Ovary (tissue), 9 donors: ENCODE results near the gene ANKRD33B. TPM values are rescaled to one million over a fixed set of nuclear protein-coding genes. Genes with fewer than 3 reads are reported as not detected.

ENCODE experiments used
- DNase-seq, 5 donors: peaks; one replicate each; pipeline ENCODE4 v3.0.0-alpha.2; 2019 to 2020
- H3K27ac ChIP-seq, 2 donors: fragments of 200-600 bp; one replicate each; pipeline versions ENCODE4 v1.5.1 to v1.8.0; 2019 to 2022
- H3K27me3 ChIP-seq: fragments of 200-600 bp; one replicate; pipeline ENCODE4 v1.8.0; 2022
- H3K36me3 ChIP-seq: fragments of 200-600 bp; sonication (generic); one replicate; pipeline ENCODE4 v1.5.1; 2019
- H3K4me1 ChIP-seq: one replicate; pipeline ENCODE4 v1.8.1; 2013; ENCODE audit warnings: mild to moderate bottlenecking, moderate library complexity; ENCODE audit not compliant: insufficient read depth
- H3K4me3 ChIP-seq: fragments of 200-600 bp; sonication (generic); one replicate; pipeline ENCODE4 v1.5.1; 2017
- H3K9me3 ChIP-seq, 2 donors: fragments of 200-600 bp in 1 of 2; sonication (generic) in 1 of 2; one replicate each; pipeline versions ENCODE4 v1.5.1 to v1.8.1; 2013 to 2019; ENCODE audit warnings: mild to moderate bottlenecking in 1 of 2, moderate library complexity in 1 of 2
- CTCF ChIP-seq, 3 donors: fragments of 450-650 bp in 2 of 3; fragments of 200-600 bp in 1 of 3; IDR thresholded peaks; one replicate each; pipeline versions ENCODE4 v1.5.1 to v1.8.0; 2016 to 2022; ENCODE audit warnings: antibody characterized with exemption in 3 of 3, mild to moderate bottlenecking in 1 of 3
- EP300 ChIP-seq: sonication (generic); formaldehyde crosslinking; IDR thresholded peaks from one replicate; pipeline ENCODE4 v1.6.1; 2017; ENCODE audit warnings: antibody characterized with exemption
- POLR2A ChIP-seq: fragments of 450-650 bp; IDR thresholded peaks from one replicate; pipeline ENCODE4 v1.6.1; 2017; ENCODE audit warnings: antibody characterized with exemption, mild to moderate bottlenecking, moderate library complexity
- WGBS, 3 donors: extraction: QIAGEN DNeasy Blood & Tissue Kit in 1 of 3; methylation state at CpG; one replicate each; pipeline versions ENCODE4 v1.1.5 to v1.1.7; 2013 to 2017; 5-methylcytosine and 5-hydroxymethylcytosine counted together
- intact Hi-C, 4 donors: fragments of 100-400 bp; cut with DNase I; formaldehyde crosslinking; loops; one replicate each; pipeline versions ENCODE4 v1.11.0 to v1.15.1; 2022 to 2023
- polyA plus RNA-seq, 2 donors: library from polyadenylated mRNA; stranded (reverse); fragments of 200-250 nt in 1 of 2; fragments of 350-450 nt in 1 of 2; fragmentation: Illumina TruSeq in 1 of 2; extraction: RNeasy Lipid Tissue Mini Kit (QIAGEN cat#74804) in 1 of 2; gene quantifications; one replicate each; pipeline ENCODE4 v1.2.3, GENCODE V29; 2013 to 2014
- total RNA-seq, 7 donors: library from RNA; depleted of rRNA in 2 of 7; stranded (reverse); fragments of >200 nt in 2 of 7; fragmentation: NEBNext Ultra II Directional in 3 of 7; extraction: Animal tissue kit (Norgen Biotek cat#: 25700) in 3 of 7; gene quantifications; one replicate each; pipeline versions ENCODE4 v1.1.0 to v1.2.4, GENCODE V29; 2016 to 2023
- donor health status: DM: no; HTN: no; CAD: no; lungs with moderate emphysema.
- donor health status: DM: no; HTN: no; CAD: no.
- donor health status: Bipolar disorder and iron deficiency.
- donor health status: DM: yes; HTN: yes; CAD: no.
- donor health status: DM: no; HTN: no; CAD: no.
- donor health status: DM: yes; HTN: yes; CAD: no.

ANKRD33B gene
- total and polyA plus RNA-seq, 9 donors, result 0.65 to 13.3 (median 1.9) TPM

DNA sequence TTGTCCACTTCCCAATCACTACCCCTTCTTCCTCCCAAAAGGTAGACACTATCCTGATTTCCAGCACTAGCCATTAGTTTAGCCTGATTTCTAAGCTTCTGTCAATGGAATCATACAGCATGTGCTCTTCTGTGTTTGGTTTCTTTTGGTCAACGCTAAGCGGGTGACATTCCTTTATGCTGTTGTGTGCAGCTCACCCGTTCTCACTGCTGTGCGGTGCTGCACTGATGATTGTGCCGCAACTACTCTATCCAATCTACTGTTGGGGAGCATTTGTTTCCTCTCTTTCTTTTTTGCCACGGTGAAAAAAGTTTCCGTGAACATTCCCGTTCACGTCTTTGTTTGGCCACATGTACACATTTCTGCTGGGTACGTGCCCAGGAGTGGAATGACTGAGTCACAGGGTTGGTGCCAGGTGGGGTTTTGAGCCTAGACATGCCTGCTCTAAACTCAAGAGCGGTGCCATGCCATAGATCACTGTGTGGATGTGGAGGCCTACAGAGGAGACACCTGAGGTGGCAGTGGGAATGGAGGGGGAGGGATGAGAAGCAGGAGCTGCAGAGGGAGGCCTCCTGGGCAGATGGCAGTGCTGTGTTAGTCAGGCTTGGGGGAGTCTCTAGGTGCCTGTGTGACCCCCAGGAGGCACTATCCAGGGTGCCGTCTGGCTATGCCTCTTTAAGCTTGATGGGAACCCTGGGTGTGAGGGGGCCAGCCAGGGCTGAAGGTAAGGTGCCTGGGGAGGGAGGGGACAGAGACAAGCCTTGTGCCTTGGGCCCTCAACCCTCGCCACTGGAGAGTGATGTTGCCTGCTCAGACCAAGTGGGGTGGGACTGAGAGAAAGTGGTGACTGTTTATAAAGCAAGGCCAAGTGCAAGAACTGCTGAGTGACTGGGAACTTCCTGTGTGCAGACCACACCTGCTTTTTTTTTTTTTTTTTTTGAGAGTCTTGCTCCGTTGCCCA is 11.4 kb upstream of the ANKRD33B start:
- H3K27ac ChIP-seq, result no peak overlapping the region
- WGBS, 3 donors, result 90% methylated on average over 14 of the region's 14 CpGs
- H3K27me3 ChIP-seq, result no peaks in the 10 kb centered on the region
- intact Hi-C loops, result no loop called here
- H3K9me3 ChIP-seq, result no peaks in the 10 kb centered on the region
- no peaks in the 10 kb centered on the region for H3K36me3 ChIP-seq
- no peak overlapping the region for H3K4me3 ChIP-seq
- DNase-seq, result no peak
- TF ChIP-seq CTCF (IDR thresholded peaks at IDR 0.05) (no peak), POLR2A (no peak), EP300 (no peak)
- peaks cover 1% of the 10 kb centered on the region for H3K4me1 ChIP-seq

GRCh38 chr5:10553476-10553875 is 10.4 kb upstream of the ANKRD33B start:
- no peak overlapping the region for H3K4me3 ChIP-seq
- no peaks in the 10 kb centered on the region for H3K36me3 ChIP-seq
- DNase-seq, result no peak
- no peak overlapping the region for H3K27ac ChIP-seq
- no peaks in the 10 kb centered on the region for H3K27me3 ChIP-seq
- TF ChIP-seq POLR2A (no peak), EP300 (no peak), CTCF (IDR thresholded peaks at IDR 0.05) (no peak)
- 80 to 90% (median 89%) methylated on average over 7 of the region's 7 CpGs for WGBS, 3 donors
- peaks cover 1% of the 10 kb centered on the region for H3K4me1 ChIP-seq
- no peaks in the 10 kb centered on the region for H3K9me3 ChIP-seq
- intact Hi-C loops, result no loop called here

GRCh38 chr5:10555277-10555684 is 8.6 kb upstream of the ANKRD33B start:
- H3K4me1 ChIP-seq, result peaks cover 1% of the 10 kb centered on the region
- DNase-seq, result no peak
- intact Hi-C loops, result no loop called here

DNA sequence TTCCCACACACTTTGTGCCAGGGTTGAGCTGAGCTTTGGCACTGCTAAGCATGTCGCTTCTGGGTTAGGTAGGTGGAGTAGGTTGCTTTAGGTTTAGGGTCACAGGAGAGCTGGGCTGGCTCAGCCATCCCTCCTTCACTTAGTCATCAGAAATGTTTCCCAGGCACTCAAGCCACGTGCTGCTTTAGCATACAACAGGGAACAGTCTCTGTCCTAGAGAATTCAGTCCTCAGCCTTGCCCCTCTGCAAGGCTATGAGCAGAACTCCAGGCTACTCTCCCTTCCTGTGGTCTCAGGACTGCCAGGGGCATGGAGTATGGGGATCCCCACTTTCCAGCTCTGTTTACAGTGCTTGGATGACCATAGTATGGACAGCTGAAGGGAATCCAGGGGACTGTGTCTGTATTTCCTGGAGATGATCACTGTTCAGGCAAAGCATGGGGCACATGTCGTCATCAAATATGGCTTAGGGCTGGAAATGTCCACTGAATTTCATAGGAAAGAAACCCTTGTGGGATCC is 7.5 kb upstream of the ANKRD33B start:
- Histone ChIP-seq H3K4me3 (no peak overlapping the region), H3K9me3 (no peaks in the 10 kb centered on the region), H3K27ac (no peak overlapping the region), H3K36me3 (no peaks in the 10 kb centered on the region), H3K4me1 (peaks cover 1% of the 10 kb centered on the region), H3K27me3 (no peaks in the 10 kb centered on the region)
- intact Hi-C loops, result no loop called here
- 56 to 63% (median 57%) methylated on average over 3 of the region's 3 CpGs for WGBS, 3 donors
- TF ChIP-seq EP300 (no peak), CTCF (IDR thresholded peaks at IDR 0.05) (no peak), POLR2A (no peak)
- DNase-seq, result no peak

More at GRCh38 chr5:10555277-10555684, 8.6 kb upstream of the ANKRD33B start:
- Histone ChIP-seq H3K27me3 (no peaks in the 10 kb centered on the region), H3K27ac (no peak overlapping the region), H3K9me3 (no peaks in the 10 kb centered on the region), H3K4me3 (no peak overlapping the region), H3K36me3 (no peaks in the 10 kb centered on the region)
- 65 to 73% (median 65%) methylated on average over 8 of the region's 8 CpGs for WGBS, 3 donors
- TF ChIP-seq EP300 (no peak), POLR2A (no peak), CTCF (IDR thresholded peaks at IDR 0.05) (no peak)
